PC-9 (cell line): ENCODE data around the gene USP10. TPM values are rescaled to one million over a fixed set of nuclear protein-coding genes. Genes with fewer than 3 reads are reported as not detected.
"Not testable (repeated sequence)": the region's sequence is repeated elsewhere in the genome, so short reads cannot be mapped to it uniquely, and the experiment has no call there.

Source experiments
- BruUV-seq: library from RNA; stranded (reverse); fragments of 400-500 nt; replicated peaks from 2 replicates; lab custom pipeline; 2021; lab: Mats Ljungman, UMichigan
- CTCF ChIA-PET: fragments of 300-600 bp; sonication (Branson Sonifier 250); formaldehyde crosslinking; loops from one replicate; lab custom pipeline; 2022; ENCODE audit warnings: antibody characterized with exemption; lab: Charles Lee
- POLR2A ChIA-PET: fragments of 300-600 bp; sonication (Branson Sonifier 250); formaldehyde crosslinking; loops from one replicate; lab custom pipeline; 2022; ENCODE audit warnings: antibody characterized with exemption; ENCODE audit not compliant: unreplicated experiment; lab: Charles Lee
- DNase-seq, 2 experiments: peaks; one replicate each; pipeline versions ENCODE4 v3.0.0 to v3.0.0-alpha.2; 2015 to 2022; ENCODE audit warnings: mixed read lengths in 1 of 2
- H2AFZ ChIP-seq: fragments of 200-600 bp; sonication (generic); 2 replicates; pipeline ENCODE4 v1.8.1; 2017; ENCODE audit warnings: antibody characterized with exemption
- H3F3A ChIP-seq: fragments of 200-600 bp; sonication (generic); 2 replicates; pipeline ENCODE4 v1.8.1; 2017; ENCODE audit warnings: antibody characterized with exemption, mild to moderate bottlenecking, low read depth; ENCODE audit not compliant: insufficient read depth
- H3K27ac ChIP-seq: fragments of 200-600 bp; sonication (generic); 2 replicates; pipeline ENCODE4 v1.6.1; 2016; ENCODE audit warnings: mixed run types
- H3K27me3 ChIP-seq: fragments of 200-600 bp; sonication (generic); 2 replicates; pipeline ENCODE4 v1.6.1; 2016; ENCODE audit warnings: low read depth, mixed run types; ENCODE audit not compliant: insufficient read depth
- H3K36me3 ChIP-seq: fragments of 200-600 bp; sonication (generic); 2 replicates; pipeline ENCODE4 v1.6.1; 2016; ENCODE audit warnings: low read depth, mixed run types
- H3K4me1 ChIP-seq: fragments of 200-600 bp; sonication (generic); replicated peaks from 2 replicates; pipeline ENCODE4 v1.6.1; 2016; ENCODE audit warnings: mixed run types; ENCODE audit not compliant: insufficient read depth
- H3K4me2 ChIP-seq: fragments of 200-600 bp; sonication (generic); 2 replicates; pipeline ENCODE4 v1.6.1; 2017; ENCODE audit warnings: mixed run types
- H3K4me3 ChIP-seq: fragments of 200-600 bp; sonication (generic); 2 replicates; pipeline ENCODE4 v1.6.1; 2016; ENCODE audit warnings: mixed run types
- H3K79me2 ChIP-seq: fragments of 200-600 bp; sonication (generic); 2 replicates; pipeline ENCODE4 v1.6.1; 2017; ENCODE audit warnings: low read depth, mixed run types
- H3K9me2 ChIP-seq: fragments of 200-600 bp; sonication (generic); 2 replicates; pipeline ENCODE4 v1.8.1; 2017; ENCODE audit warnings: mild to moderate bottlenecking; ENCODE audit not compliant: insufficient read depth
- H3K9me3 ChIP-seq: fragments of 200-600 bp; sonication (generic); 2 replicates; pipeline ENCODE4 v1.8.1; 2016; ENCODE audit warnings: low read depth; ENCODE audit not compliant: insufficient read depth
- H4K20me1 ChIP-seq: fragments of 200-600 bp; sonication (generic); 2 replicates; pipeline ENCODE4 v1.8.1; 2017; ENCODE audit not compliant: insufficient read depth
- CTCF ChIP-seq: fragments of 200-600 bp; sonication (generic); conservative IDR thresholded peaks from 2 replicates; pipeline ENCODE4 v1.6.1; 2017; ENCODE audit warnings: mixed run types, antibody characterized with exemption, mild to moderate bottlenecking, moderate library complexity
- EZH2 ChIP-seq: fragments of 200-600 bp; sonication (generic); IDR thresholded peaks from 2 replicates; pipeline ENCODE4 v1.8.0; 2017; ENCODE audit warnings: antibody characterized with exemption, low read depth
- intact Hi-C: fragments of 100-400 bp; cut with micrococcal nuclease; formaldehyde crosslinking; loops from one replicate; pipeline ENCODE4 v1.10.0; 2022; ENCODE audit not compliant: unreplicated experiment
- total RNA-seq: library from RNA; stranded (reverse); gene quantifications from 2 replicates; pipeline ENCODE4 v1.2.3, GENCODE V29; 2021

Gene USP10
- total RNA-seq, 1 experiment from 2014 or later, result 109 TPM

- Histone ChIP-seq H3K4me2 (no peak overlapping the region), H3K4me3 (no peak overlapping the region), H3K4me1 (0 out of 2 replicates have a peak, but pooled peaks cover 7% of the 10 kb centered on the region), H3F3A (peaks cover 21% of the 10 kb centered on the region; the same call in 1 of the 2 replicates), H3K27me3 (no peaks in the 10 kb centered on the region), H2AFZ (no peak overlapping the region), H3K9me2 (no peaks in the 10 kb centered on the region), H4K20me1 (peaks cover 45% of the 10 kb centered on the region), H3K79me2 (peaks cover 96% of the 10 kb centered on the region), H3K36me3 (peaks cover 20% of the 10 kb centered on the region; the same call in 1 of the 2 replicates), H3K27ac (no peak overlapping the region), H3K9me3 (no peaks in the 10 kb centered on the region)
- intact Hi-C loops, result no loop called here
- BruUV-seq, result no TSS peak
- TF ChIP-seq EZH2 (no peak), CTCF (no peak)
- POLR2A ChIA-PET, result no interaction called here
- DNase-seq, result no peak
- CTCF ChIA-PET, result no interaction called here
These were observed 42.9 kb downstream of the USP10 start for GRCh38 chr16:84742641-84743092.

GRCh38 chr16:84746231-84746630 is 46.4 kb downstream of the USP10 start:
- Histone ChIP-seq H3K4me1 (no peaks in the 10 kb centered on the region), H3K27ac (no peak overlapping the region), H3K4me3 (no peak overlapping the region), H3K27me3 (no peaks in the 10 kb centered on the region), H4K20me1 (peaks cover 38% of the 10 kb centered on the region), H3K4me2 (no peak overlapping the region), H3F3A (peaks cover 28% of the 10 kb centered on the region; the same call in 1 of the 2 replicates), H2AFZ (no peak overlapping the region), H3K79me2 (peaks cover 94% of the 10 kb centered on the region), H3K9me3 (no peaks in the 10 kb centered on the region), H3K9me2 (no peaks in the 10 kb centered on the region), H3K36me3 (peaks cover 16% of the 10 kb centered on the region; the same call in 1 of the 2 replicates)
- CTCF ChIA-PET, result no interaction called here
- intact Hi-C loops, result no loop called here
- TF ChIP-seq CTCF (no peak), EZH2 (no peak)
- no TSS peak for BruUV-seq
- no peak for DNase-seq
- POLR2A ChIA-PET, result interaction anchor here (0.6 kb wide), 1 partner anchor 240 kb away, joined by 6 read pairs; no protein-coding TSS in a partner anchor

GRCh38 chr16:84746875-84747274 is 47.1 kb downstream of the USP10 start:
- TF ChIP-seq EZH2 (no peak), CTCF (peak; percentile 45; the same call in 1 of the 2 replicates)
- Histone ChIP-seq H3K79me2 (peaks cover 94% of the 10 kb centered on the region), H3K9me2 (no peaks in the 10 kb centered on the region), H2AFZ (no peak overlapping the region), H3K4me2 (no peak overlapping the region), H3K27ac (no peak overlapping the region), H3K36me3 (peaks cover 16% of the 10 kb centered on the region; the same call in 1 of the 2 replicates), H4K20me1 (peaks cover 45% of the 10 kb centered on the region), H3F3A (peaks cover 35% of the 10 kb centered on the region), H3K9me3 (no peaks in the 10 kb centered on the region), H3K27me3 (no peaks in the 10 kb centered on the region), H3K4me1 (peaks cover 6% of the 10 kb centered on the region; the same call in 1 of the 2 replicates), H3K4me3 (no peak overlapping the region)
- no peak for DNase-seq
- POLR2A ChIA-PET, result interaction anchor here (0.6 kb wide), 1 partner anchor 241 kb away, joined by 6 read pairs; no protein-coding TSS in a partner anchor
- no TSS peak for BruUV-seq
- CTCF ChIA-PET, result interaction anchor here (0.6 to 0.7 kb wide), 2 partner anchors 15 to 141 kb away, joined by 4 to 5 read pairs; no protein-coding TSS in a partner anchor
- intact Hi-C loops, result no loop called here

- H2AFZ ChIP-seq, CTCF ChIA-PET, H3K9me2 ChIP-seq, intact Hi-C loops, H3K4me3 ChIP-seq, BruUV-seq, DNase-seq, H3K9me3 ChIP-seq, H3K4me2 ChIP-seq, H3K27me3 ChIP-seq, H3K27ac ChIP-seq: not testable (repeated sequence)
- peaks cover 11% of the 10 kb centered on the region; the same call in 1 of the 2 replicates for H3K4me1 ChIP-seq
- H3F3A ChIP-seq, result peaks cover 42% of the 10 kb centered on the region
- peaks cover 52% of the 10 kb centered on the region for H4K20me1 ChIP-seq
- H3K36me3 ChIP-seq, result peaks cover 16% of the 10 kb centered on the region; the same call in 1 of the 2 replicates
- POLR2A ChIA-PET, result interaction anchor here (0.7 kb wide), 1 partner anchor 1030 kb away, joined by 3 read pairs; no protein-coding TSS in a partner anchor
- peaks cover 90% of the 10 kb centered on the region for H3K79me2 ChIP-seq
These were observed 48.4 kb downstream of the USP10 start for GRCh38 chr16:84748247-84748646.
